Measurements from ENCODE around the gene C16orf87. TPM values are rescaled to one million over a fixed set of nuclear protein-coding genes. Genes with fewer than 3 reads are reported as not detected.

C16orf87 gene
- total RNA-seq, 1 experiment from 2014 or later = 10.2 TPM

- H3K27ac ChIP-seq (ENCODE audit: low read depth, low read length) = no peak overlapping the region
- H3K4me1 ChIP-seq (ENCODE audit: control insufficient read depth in 1 of 2, insufficient read depth in 2 of 2, low read length in 2 of 2) = no peaks in the 10 kb centered on the region
- DNase-seq (ENCODE audit: low read depth, low spot score) (no peak), ATAC-seq (peak; percentile 70)
- no peaks in the 10 kb centered on the region for H3K9me3 ChIP-seq (ENCODE audit: control insufficient read depth in 1 of 2, insufficient read depth in 1 of 2, low read depth in 1 of 2, low read length in 2 of 2)
- ChIA-PET POLR2A (interaction anchor here (0.6 kb wide), 1 partner anchor 28 kb away, joined by 3 read pairs; no protein-coding TSS in a partner anchor), RAD21 (ENCODE audit: low non-redundant PET in 1 of 2, low total read pairs in 2 of 2, uncharacterized antibody in 2 of 2, unreplicated experiment in 2 of 2) (no interaction called here), CTCF (interaction anchor here (0.9 to 3.6 kb wide), 8 partner anchors 9 to 172 kb away, joined by 3 to 51 read pairs (median 6); partner anchors contain the start of gene C16orf87)
- no peaks in the 10 kb centered on the region for H3K79me2 ChIP-seq (ENCODE audit: insufficient read depth, low read length)
- H3K4me2 ChIP-seq (ENCODE audit: low read length) = no peak overlapping the region
- no peak overlapping the region for H2AFZ ChIP-seq (ENCODE audit: low read depth, low read length, poor library complexity, severe bottlenecking)
- H3K27me3 ChIP-seq (ENCODE audit: insufficient read depth, low read length) = no peaks in the 10 kb centered on the region
- H3K9me2 ChIP-seq (ENCODE audit: insufficient read depth) = no peaks in the 10 kb centered on the region
- TF ChIP-seq POLR2A (IDR thresholded peaks at IDR 0.05; ENCODE audit: borderline replicate concordance, extremely low read depth, insufficient read depth, insufficient read length) (no peak), RAD21 (IDR thresholded peaks at IDR 0.05; ENCODE audit: low read depth) (peak; percentile 29; the same call in 1 of the 2 replicates), ELF1 (IDR thresholded peaks at IDR 0.05; ENCODE audit: borderline replicate concordance, low read depth) (no peak), CBX3 (IDR thresholded peaks at IDR 0.05; ENCODE audit: low read depth) (no peak), FOSL1 (IDR thresholded peaks at IDR 0.05; ENCODE audit: low read depth) (no peak), CTCF (IDR thresholded peaks at IDR 0.05 in 2 of 3, conservative IDR thresholded peaks at IDR 0.05 in 1 of 3; ENCODE audit: borderline replicate concordance in 1 of 3, insufficient read depth in 1 of 3, low read depth in 2 of 3, low read length in 2 of 3) (peak; percentile 29 to 57 (median 43); a peak in 4 of 6 replicates)
- TF ChIP-seq, protein P1, sequence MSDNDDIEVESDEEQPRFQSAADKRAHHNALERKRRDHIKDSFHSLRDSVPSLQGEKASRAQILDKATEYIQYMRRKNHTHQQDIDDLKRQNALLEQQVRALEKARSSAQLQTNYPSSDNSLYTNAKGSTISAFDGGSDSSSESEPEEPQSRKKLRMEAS (IDR thresholded peaks at IDR 0.05) = no peak
- no peak overlapping the region for H3K9ac ChIP-seq (ENCODE audit: low read length)
- no peaks in the 10 kb centered on the region for H3K36me3 ChIP-seq (ENCODE audit: control insufficient read depth in 1 of 2, insufficient read depth in 2 of 2, low read length in 2 of 2)
- intact Hi-C loops (cut with micrococcal nuclease) = loop anchor here (10.0 kb wide), 1 partner anchor 247 kb away; no protein-coding TSS in a partner anchor
- no peaks in the 10 kb centered on the region for H4K20me1 ChIP-seq (ENCODE audit: insufficient read depth)
- H3K4me3 ChIP-seq (replicated peaks in 1 of 2; ENCODE audit: low read depth in 1 of 2, low read length in 2 of 2) = no peak overlapping the region
- no TSS peak for BruUV-seq (replicated peaks)
Measured at GRCh38 chr16:46801428-46802049, 29.4 kb downstream of the C16orf87 start.

All from HCT116 (cell line).